ENCODE data around the gene EHMT2. TPM values are rescaled to one million over a fixed set of nuclear protein-coding genes. Genes with fewer than 3 reads are reported as not detected.

EHMT2 gene
- total and polyA plus RNA-seq, 2 of the 8 experiments (the other 6 are each of a cell fraction or from before 2014, with no cell fraction given) = 125 to 177 TPM

DNA sequence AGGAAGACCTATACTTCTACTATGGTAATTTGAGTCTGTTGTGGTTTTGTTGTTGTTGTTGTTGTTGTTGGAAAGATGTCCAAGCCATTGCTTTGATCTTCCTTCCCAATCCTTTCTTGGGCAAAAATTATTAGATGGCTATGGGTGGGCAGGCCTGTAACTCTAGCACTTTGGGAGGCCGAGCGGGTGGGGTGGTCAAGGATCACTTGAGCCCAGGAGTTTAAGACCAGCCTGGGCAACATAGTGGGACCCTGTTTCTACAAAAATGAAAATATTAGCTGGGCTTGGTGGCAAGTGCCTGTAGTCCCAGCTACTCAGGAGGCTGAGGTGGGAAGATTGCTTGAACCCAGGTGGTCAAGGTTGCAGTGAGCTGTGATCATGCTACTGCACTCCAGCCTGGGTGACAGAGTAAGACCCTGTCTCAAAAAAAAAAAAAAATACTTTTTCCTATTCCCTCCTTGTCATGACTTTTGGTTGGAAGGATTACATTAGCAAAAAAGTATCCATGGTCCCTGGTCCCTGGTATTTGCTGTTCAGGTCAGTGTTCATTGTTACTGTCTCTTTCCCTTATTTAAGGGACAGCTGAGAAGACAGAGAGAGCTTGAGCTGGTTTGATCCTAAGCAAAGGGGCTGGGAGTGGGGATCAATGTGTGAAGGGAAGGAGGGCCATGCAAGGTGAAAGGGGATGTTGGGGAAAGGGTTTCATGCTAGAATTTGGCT, 46.6 kb downstream of the EHMT2 start (continued):
- TF ChIP-seq, protein P1, sequence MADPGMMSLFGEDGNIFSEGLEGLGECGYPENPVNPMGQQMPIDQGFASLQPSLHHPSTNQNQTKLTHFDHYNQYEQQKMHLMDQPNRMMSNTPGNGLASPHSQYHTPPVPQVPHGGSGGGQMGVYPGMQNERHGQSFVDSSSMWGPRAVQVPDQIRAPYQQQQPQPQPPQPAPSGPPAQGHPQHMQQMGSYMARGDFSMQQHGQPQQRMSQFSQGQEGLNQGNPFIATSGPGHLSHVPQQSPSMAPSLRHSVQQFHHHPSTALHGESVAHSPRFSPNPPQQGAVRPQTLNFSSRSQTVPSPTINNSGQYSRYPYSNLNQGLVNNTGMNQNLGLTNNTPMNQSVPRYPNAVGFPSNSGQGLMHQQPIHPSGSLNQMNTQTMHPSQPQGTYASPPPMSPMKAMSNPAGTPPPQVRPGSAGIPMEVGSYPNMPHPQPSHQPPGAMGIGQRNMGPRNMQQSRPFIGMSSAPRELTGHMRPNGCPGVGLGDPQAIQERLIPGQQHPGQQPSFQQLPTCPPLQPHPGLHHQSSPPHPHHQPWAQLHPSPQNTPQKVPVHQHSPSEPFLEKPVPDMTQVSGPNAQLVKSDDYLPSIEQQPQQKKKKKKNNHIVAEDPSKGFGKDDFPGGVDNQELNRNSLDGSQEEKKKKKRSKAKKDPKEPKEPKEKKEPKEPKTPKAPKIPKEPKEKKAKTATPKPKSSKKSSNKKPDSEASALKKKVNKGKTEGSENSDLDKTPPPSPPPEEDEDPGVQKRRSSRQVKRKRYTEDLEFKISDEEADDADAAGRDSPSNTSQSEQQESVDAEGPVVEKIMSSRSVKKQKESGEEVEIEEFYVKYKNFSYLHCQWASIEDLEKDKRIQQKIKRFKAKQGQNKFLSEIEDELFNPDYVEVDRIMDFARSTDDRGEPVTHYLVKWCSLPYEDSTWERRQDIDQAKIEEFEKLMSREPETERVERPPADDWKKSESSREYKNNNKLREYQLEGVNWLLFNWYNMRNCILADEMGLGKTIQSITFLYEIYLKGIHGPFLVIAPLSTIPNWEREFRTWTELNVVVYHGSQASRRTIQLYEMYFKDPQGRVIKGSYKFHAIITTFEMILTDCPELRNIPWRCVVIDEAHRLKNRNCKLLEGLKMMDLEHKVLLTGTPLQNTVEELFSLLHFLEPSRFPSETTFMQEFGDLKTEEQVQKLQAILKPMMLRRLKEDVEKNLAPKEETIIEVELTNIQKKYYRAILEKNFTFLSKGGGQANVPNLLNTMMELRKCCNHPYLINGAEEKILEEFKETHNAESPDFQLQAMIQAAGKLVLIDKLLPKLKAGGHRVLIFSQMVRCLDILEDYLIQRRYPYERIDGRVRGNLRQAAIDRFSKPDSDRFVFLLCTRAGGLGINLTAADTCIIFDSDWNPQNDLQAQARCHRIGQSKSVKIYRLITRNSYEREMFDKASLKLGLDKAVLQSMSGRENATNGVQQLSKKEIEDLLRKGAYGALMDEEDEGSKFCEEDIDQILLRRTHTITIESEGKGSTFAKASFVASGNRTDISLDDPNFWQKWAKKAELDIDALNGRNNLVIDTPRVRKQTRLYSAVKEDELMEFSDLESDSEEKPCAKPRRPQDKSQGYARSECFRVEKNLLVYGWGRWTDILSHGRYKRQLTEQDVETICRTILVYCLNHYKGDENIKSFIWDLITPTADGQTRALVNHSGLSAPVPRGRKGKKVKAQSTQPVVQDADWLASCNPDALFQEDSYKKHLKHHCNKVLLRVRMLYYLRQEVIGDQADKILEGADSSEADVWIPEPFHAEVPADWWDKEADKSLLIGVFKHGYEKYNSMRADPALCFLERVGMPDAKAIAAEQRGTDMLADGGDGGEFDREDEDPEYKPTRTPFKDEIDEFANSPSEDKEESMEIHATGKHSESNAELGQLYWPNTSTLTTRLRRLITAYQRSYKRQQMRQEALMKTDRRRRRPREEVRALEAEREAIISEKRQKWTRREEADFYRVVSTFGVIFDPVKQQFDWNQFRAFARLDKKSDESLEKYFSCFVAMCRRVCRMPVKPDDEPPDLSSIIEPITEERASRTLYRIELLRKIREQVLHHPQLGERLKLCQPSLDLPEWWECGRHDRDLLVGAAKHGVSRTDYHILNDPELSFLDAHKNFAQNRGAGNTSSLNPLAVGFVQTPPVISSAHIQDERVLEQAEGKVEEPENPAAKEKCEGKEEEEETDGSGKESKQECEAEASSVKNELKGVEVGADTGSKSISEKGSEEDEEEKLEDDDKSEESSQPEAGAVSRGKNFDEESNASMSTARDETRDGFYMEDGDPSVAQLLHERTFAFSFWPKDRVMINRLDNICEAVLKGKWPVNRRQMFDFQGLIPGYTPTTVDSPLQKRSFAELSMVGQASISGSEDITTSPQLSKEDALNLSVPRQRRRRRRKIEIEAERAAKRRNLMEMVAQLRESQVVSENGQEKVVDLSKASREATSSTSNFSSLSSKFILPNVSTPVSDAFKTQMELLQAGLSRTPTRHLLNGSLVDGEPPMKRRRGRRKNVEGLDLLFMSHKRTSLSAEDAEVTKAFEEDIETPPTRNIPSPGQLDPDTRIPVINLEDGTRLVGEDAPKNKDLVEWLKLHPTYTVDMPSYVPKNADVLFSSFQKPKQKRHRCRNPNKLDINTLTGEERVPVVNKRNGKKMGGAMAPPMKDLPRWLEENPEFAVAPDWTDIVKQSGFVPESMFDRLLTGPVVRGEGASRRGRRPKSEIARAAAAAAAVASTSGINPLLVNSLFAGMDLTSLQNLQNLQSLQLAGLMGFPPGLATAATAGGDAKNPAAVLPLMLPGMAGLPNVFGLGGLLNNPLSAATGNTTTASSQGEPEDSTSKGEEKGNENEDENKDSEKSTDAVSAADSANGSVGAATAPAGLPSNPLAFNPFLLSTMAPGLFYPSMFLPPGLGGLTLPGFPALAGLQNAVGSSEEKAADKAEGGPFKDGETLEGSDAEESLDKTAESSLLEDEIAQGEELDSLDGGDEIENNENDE (IDR thresholded peaks at IDR 0.05; ENCODE audit: insufficient replicate concordance, low read length) = no peak
- TF ChIP-seq KDM4A (IDR thresholded peaks at IDR 0.05; ENCODE audit: low read depth, low read length, severe bottlenecking) (no peak), RNF2 (IDR thresholded peaks at IDR 0.05; ENCODE audit: borderline replicate concordance, low read depth, low read length, missing control alignments, poor library complexity, severe bottlenecking) (no peak), CBX5 (IDR thresholded peaks at IDR 0.05; ENCODE audit: low read depth, low read length) (no peak), EP300 (IDR thresholded peaks at IDR 0.05; ENCODE audit: borderline replicate concordance in 1 of 2, low read depth in 2 of 2, low read length in 2 of 2) (no peak), CEBPB (IDR thresholded peaks at IDR 0.05; ENCODE audit: low read depth, low read length) (no peak), SP2 (IDR thresholded peaks at IDR 0.05; ENCODE audit: low read length) (no peak)
- TF ChIP-seq, protein P2, sequence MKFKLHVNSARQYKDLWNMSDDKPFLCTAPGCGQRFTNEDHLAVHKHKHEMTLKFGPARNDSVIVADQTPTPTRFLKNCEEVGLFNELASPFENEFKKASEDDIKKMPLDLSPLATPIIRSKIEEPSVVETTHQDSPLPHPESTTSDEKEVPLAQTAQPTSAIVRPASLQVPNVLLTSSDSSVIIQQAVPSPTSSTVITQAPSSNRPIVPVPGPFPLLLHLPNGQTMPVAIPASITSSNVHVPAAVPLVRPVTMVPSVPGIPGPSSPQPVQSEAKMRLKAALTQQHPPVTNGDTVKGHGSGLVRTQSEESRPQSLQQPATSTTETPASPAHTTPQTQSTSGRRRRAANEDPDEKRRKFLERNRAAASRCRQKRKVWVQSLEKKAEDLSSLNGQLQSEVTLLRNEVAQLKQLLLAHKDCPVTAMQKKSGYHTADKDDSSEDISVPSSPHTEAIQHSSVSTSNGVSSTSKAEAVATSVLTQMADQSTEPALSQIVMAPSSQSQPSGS (IDR thresholded peaks at IDR 0.05; ENCODE audit: low read length) = no peak

Data from H1 (cell line).